BLaER1 treated with 17β-estradiol and CSF1 and Interleukin-3, amounts not matched to agents 10 nM and 100 nM (cell line): ENCODE measurements around the gene TREM1.

Experiments
- H3K27ac ChIP-seq, 11 experiments: shearing (Covaris generic); formaldehyde crosslinking; 2 replicates each; pipeline ENCODE4 v1.8.1; 2022
- H3K27me3 ChIP-seq, 11 experiments: shearing (Covaris generic); formaldehyde crosslinking; 2 replicates each; pipeline ENCODE4 v1.8.1; 2022
- H3K36me3 ChIP-seq, 11 experiments: shearing (Covaris generic); formaldehyde crosslinking; 2 replicates each; pipeline ENCODE4 v1.8.1; 2022
- H3K4me1 ChIP-seq, 10 experiments: shearing (Covaris generic); formaldehyde crosslinking; 2 replicates each; pipeline ENCODE4 v1.8.1; 2022
- H3K4me2 ChIP-seq, 11 experiments: shearing (Covaris generic); formaldehyde crosslinking; 2 replicates each; pipeline ENCODE4 v1.8.1; 2022
- H3K4me3 ChIP-seq, 10 experiments: shearing (Covaris generic); formaldehyde crosslinking; 2 replicates each; pipeline ENCODE4 v1.8.1; 2022
- H3K9ac ChIP-seq, 11 experiments: shearing (Covaris generic); formaldehyde crosslinking; 2 replicates each; pipeline ENCODE4 v1.8.1; 2022
- H3K9me3 ChIP-seq, 11 experiments: shearing (Covaris generic); formaldehyde crosslinking; replicated peaks in 1 of 11; 2 replicates each; pipeline ENCODE4 v1.8.1; 2022
- H4K20me1 ChIP-seq, 11 experiments: shearing (Covaris generic); formaldehyde crosslinking; 2 replicates each; pipeline ENCODE4 v1.8.1; 2022
- Cebpa-rat ChIP-seq, 11 experiments: shearing (Covaris generic); IDR thresholded peaks; 2 replicates each; pipeline ENCODE4 v1.8.1; 2022

The TREM1 gene

GRCh38 chr6:41262401-41262800 lies 24.1 kb downstream of the TREM1 start:
- Histone ChIP-seq H3K9me3 (peaks cover 49 to 67% (median 62%) of the 10 kb centered on the region in 11 experiments), H4K20me1 (no peaks in the 10 kb centered on the region), H3K9ac (no peak overlapping the region), H3K4me2 (no peak overlapping the region), H3K27ac (no peak overlapping the region), H3K27me3 (no peaks in the 10 kb centered on the region), H3K4me3 (no peak overlapping the region), H3K4me1 (peaks cover 0 to 6% (median 0%) of the 10 kb centered on the region in 10 experiments; a peak in 5 of 20 replicates), H3K36me3 (peaks cover 0 to 53% (median 0%) of the 10 kb centered on the region in 11 experiments; a peak in 7 of 22 replicates)
- TF ChIP-seq Cebpa-rat (IDR thresholded peaks at IDR 0.05) = no peak

GRCh38 chr6:41258196-41258493 lies 28.3 kb downstream of the TREM1 start:
- no peak overlapping the region for H3K4me2 ChIP-seq
- H3K27ac ChIP-seq = no peak overlapping the region
- TF ChIP-seq Cebpa-rat (IDR thresholded peaks at IDR 0.05) = no peak
- no peak overlapping the region for H3K9ac ChIP-seq
- peaks cover 43 to 57% (median 55%) of the 10 kb centered on the region in 11 experiments for H3K9me3 ChIP-seq
- no peaks in the 10 kb centered on the region for H4K20me1 ChIP-seq
- H3K4me1 ChIP-seq = peaks cover 19 to 31% (median 25%) of the 10 kb centered on the region in 10 experiments
- no peaks in the 10 kb centered on the region for H3K27me3 ChIP-seq
- H3K4me3 ChIP-seq = no peak overlapping the region
- peaks cover 0 to 43% (median 0%) of the 10 kb centered on the region in 11 experiments; a peak in 7 of 22 replicates for H3K36me3 ChIP-seq

- Histone ChIP-seq H3K4me2 (peak overlapping the region in 8 of 11 experiments; percentile 67 to 84 (median 78); a peak in 6 of 22 replicates), H3K9ac (no peak overlapping the region), H4K20me1 (no peaks in the 10 kb centered on the region), H3K27me3 (no peaks in the 10 kb centered on the region), H3K36me3 (peaks cover 0 to 37% (median 0%) of the 10 kb centered on the region in 11 experiments; a peak in 5 of 22 replicates), H3K27ac (no peak overlapping the region), H3K9me3 (peaks cover 39 to 51% (median 49%) of the 10 kb centered on the region in 11 experiments), H3K4me3 (no peak overlapping the region), H3K4me1 (peaks cover 19 to 35% (median 25%) of the 10 kb centered on the region in 10 experiments)
- TF ChIP-seq Cebpa-rat (IDR thresholded peaks at IDR 0.05) = no peak
Observed at GRCh38 chr6:41257369-41258195, 28.9 kb downstream of the TREM1 start.

- peak overlapping the region in 2 of 11 experiments; percentile 1 to 36; a peak in 3 of 22 replicates for H3K27ac ChIP-seq
- peaks cover 0 to 27% (median 0%) of the 10 kb centered on the region in 11 experiments; a peak in 5 of 22 replicates for H3K36me3 ChIP-seq
- H3K4me2 ChIP-seq = peak overlapping the region; percentile 39 to 84 (median 77)
- no peak for TF ChIP-seq Cebpa-rat (IDR thresholded peaks at IDR 0.05)
- H3K4me3 ChIP-seq = no peak overlapping the region
- H3K27me3 ChIP-seq = no peaks in the 10 kb centered on the region
- H3K4me1 ChIP-seq = peaks cover 19 to 36% (median 25%) of the 10 kb centered on the region in 10 experiments
- no peaks in the 10 kb centered on the region for H4K20me1 ChIP-seq
- H3K9me3 ChIP-seq = peaks cover 27 to 39% (median 37%) of the 10 kb centered on the region in 11 experiments
- no peak overlapping the region for H3K9ac ChIP-seq
Observed at GRCh38 chr6:41256383-41256782, 30.1 kb downstream of the TREM1 start.

GRCh38 chr6:41255638-41256246 lies 30.7 kb downstream of the TREM1 start:
- Histone ChIP-seq H3K4me1 (peaks cover 19 to 36% (median 25%) of the 10 kb centered on the region in 10 experiments), H3K4me3 (no peak overlapping the region), H3K4me2 (peak overlapping the region; percentile 39 to 84 (median 77)), H3K36me3 (peaks cover 0 to 23% (median 0%) of the 10 kb centered on the region in 11 experiments; a peak in 4 of 22 replicates), H4K20me1 (no peaks in the 10 kb centered on the region), H3K9me3 (peaks cover 22 to 33% (median 31%) of the 10 kb centered on the region in 11 experiments), H3K27ac (peak overlapping the region in 2 of 11 experiments; percentile 1 to 36; a peak in 4 of 22 replicates), H3K9ac (no peak overlapping the region), H3K27me3 (no peaks in the 10 kb centered on the region)
- no peak for TF ChIP-seq Cebpa-rat (IDR thresholded peaks at IDR 0.05)

- H3K36me3 ChIP-seq = peaks cover 0 to 17% (median 0%) of the 10 kb centered on the region in 11 experiments; a peak in 3 of 22 replicates
- peak overlapping the region in 1 of 11 experiments; percentile 36; a peak in 1 of 22 replicates for H3K27ac ChIP-seq
- H4K20me1 ChIP-seq = no peaks in the 10 kb centered on the region
- H3K4me1 ChIP-seq = peaks cover 19 to 36% (median 25%) of the 10 kb centered on the region in 10 experiments
- no peak for TF ChIP-seq Cebpa-rat (IDR thresholded peaks at IDR 0.05)
- peaks cover 16 to 26% (median 24%) of the 10 kb centered on the region in 11 experiments; a peak in 21 of 22 replicates for H3K9me3 ChIP-seq
- H3K9ac ChIP-seq = no peak overlapping the region
- no peaks in the 10 kb centered on the region for H3K27me3 ChIP-seq
- H3K4me3 ChIP-seq = no peak overlapping the region
- peak overlapping the region; percentile 39 to 84 (median 77); a peak in 20 of 22 replicates for H3K4me2 ChIP-seq
Observed at GRCh38 chr6:41255110-41255509, 31.4 kb downstream of the TREM1 start.

- Histone ChIP-seq H3K27me3 (no peaks in the 10 kb centered on the region), H3K4me2 (peak overlapping the region in 2 of 11 experiments; percentile 41 to 49; a peak in 3 of 22 replicates), H3K36me3 (0 out of 22 replicates have a peak, but pooled peaks cover 0 to 5% (median 0%) of the 10 kb centered on the region in 11 experiments), H3K4me1 (peaks cover 19 to 36% (median 25%) of the 10 kb centered on the region in 10 experiments), H3K9ac (no peak overlapping the region), H3K27ac (no peak overlapping the region), H3K9me3 (peaks cover 0 to 2% (median 0%) of the 10 kb centered on the region in 11 experiments; a peak in 5 of 22 replicates), H3K4me3 (no peak overlapping the region), H4K20me1 (no peaks in the 10 kb centered on the region)
- TF ChIP-seq Cebpa-rat (IDR thresholded peaks at IDR 0.05) = no peak
Observed at GRCh38 chr6:41252401-41253169, 33.9 kb downstream of the TREM1 start.

- Histone ChIP-seq H3K4me2 (no peak overlapping the region), H3K9me3 (peaks cover 0 to 10% (median 4%) of the 10 kb centered on the region in 11 experiments; a peak in 6 of 22 replicates), H3K27me3 (no peaks in the 10 kb centered on the region), H3K4me1 (peaks cover 0 to 6% (median 0%) of the 10 kb centered on the region in 10 experiments; a peak in 2 of 20 replicates), H3K4me3 (no peak overlapping the region), H3K27ac (no peak overlapping the region), H3K36me3 (0 out of 22 replicates have a peak, but pooled peaks cover 0 to 5% (median 0%) of the 10 kb centered on the region in 11 experiments), H3K9ac (no peak overlapping the region), H4K20me1 (no peaks in the 10 kb centered on the region)
- TF ChIP-seq Cebpa-rat (IDR thresholded peaks at IDR 0.05) = no peak
Observed at GRCh38 chr6:41247882-41248705, 38.4 kb downstream of the TREM1 start.
